ENCODE results near the gene TEX51. TPM values are rescaled to one million over a fixed set of nuclear protein-coding genes. Genes with fewer than 3 reads are reported as not detected.

The TEX51 gene
- total RNA-seq, 1 experiment from 2014 or later: not detected

DNA sequence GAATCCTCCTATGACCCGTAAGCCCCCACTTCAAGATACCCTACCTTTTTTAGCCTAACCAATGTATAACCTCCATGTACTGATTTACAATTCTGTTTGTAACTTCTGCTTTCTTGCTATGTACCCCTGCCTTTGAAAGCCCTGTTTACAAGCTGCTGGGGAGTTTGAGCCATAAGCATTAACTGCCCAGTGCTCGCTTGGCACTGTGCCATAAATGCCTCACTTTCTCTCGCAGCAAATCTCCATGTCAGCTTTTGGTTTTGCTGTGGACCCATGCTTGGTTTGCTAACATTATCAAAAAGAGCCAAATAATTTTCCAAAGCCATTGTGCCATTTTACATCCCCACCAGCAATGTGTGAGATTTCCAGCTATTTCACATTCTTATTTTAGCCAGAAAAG is 51.8 kb downstream of the TEX51 start (continued):
- TF ChIP-seq EZH2phosphoT487 (IDR thresholded peaks at IDR 0.05; ENCODE audit: borderline replicate concordance) (no peak), RAD21 (IDR thresholded peaks at IDR 0.05; ENCODE audit: low read depth) (no peak), CBX3 (IDR thresholded peaks at IDR 0.05; ENCODE audit: low read depth) (no peak), CEBPB (IDR thresholded peaks at IDR 0.05; ENCODE audit: low read depth) (no peak), POLR2A (IDR thresholded peaks at IDR 0.05; ENCODE audit: borderline replicate concordance, extremely low read depth, insufficient read depth, insufficient read length) (no peak), SRF (IDR thresholded peaks at IDR 0.05; ENCODE audit: low read depth) (no peak), TCF7L2 (IDR thresholded peaks at IDR 0.05; ENCODE audit: borderline replicate concordance, extremely low read depth, insufficient read depth, insufficient read length) (no peak), SP1 (IDR thresholded peaks at IDR 0.05; ENCODE audit: low read depth) (no peak), SIN3A (IDR thresholded peaks at IDR 0.05; ENCODE audit: low read depth) (no peak), FOSL1 (IDR thresholded peaks at IDR 0.05; ENCODE audit: low read depth) (no peak)

Other genes starting within 250 kb of the TEX51 start
- 0.66 TPM for gene GYPC, start 242.7 kb upstream of the TEX51 start, total RNA-seq (2021; ENCODE audit: unreplicated experiment)
- 31.8 TPM for gene BIN1, start 208.3 kb downstream of the TEX51 start, total RNA-seq (2021; ENCODE audit: unreplicated experiment)

Data from HCT116 (cell line).